ENCODE measurements around the gene NLGN3.

The NLGN3 gene

DNA sequence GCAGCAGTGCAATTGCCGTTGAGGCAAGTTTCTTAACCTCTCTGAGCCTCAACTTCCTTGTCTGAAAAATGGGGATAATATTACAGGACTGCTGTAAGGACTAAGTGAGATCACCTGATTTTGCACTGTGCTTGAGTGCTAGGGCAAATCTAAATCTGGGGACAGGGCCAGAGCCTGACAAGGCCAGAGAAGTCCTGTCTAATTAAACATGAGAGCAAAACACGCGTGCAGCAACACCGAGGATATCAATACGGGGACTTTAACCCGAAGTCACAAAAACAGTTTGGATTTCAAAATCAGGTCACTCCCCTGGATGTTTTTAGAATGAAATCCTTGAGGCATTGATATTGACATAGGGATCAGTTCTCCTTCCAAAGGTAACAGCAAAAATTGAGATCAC is 72.7 kb downstream of the NLGN3 start:
- DNase-seq: no peak

Data from CD4-positive, alpha-beta T cell treated with Interleukin-15 for 1 hour (primary cell).